ENCODE measurements around the gene TTYH2.

TTYH2 gene

GRCh38 chr17:74172700-74173099 lies 40.7 kb upstream of the TTYH2 start:
- Histone ChIP-seq H3K9me3 (no peaks in the 10 kb centered on the region), H3K27ac (no peak overlapping the region), H3K36me3 (no peaks in the 10 kb centered on the region), H3K4me1 (no peaks in the 10 kb centered on the region), H3K4me3 (no peak overlapping the region), H3K27me3 (peaks cover 0 to 34% of the 10 kb centered on the region in 2 donors)
- no peak for DNase-seq
- intact Hi-C loops (cut with DNase I; ENCODE audit: low total_unique reads): no loop called here
- no peak for TF ChIP-seq CTCF (IDR thresholded peaks at IDR 0.05)

GRCh38 chr17:74176546-74177001 lies 36.8 kb upstream of the TTYH2 start:
- peak in 1 of 2 donors; percentile 49 for DNase-seq
- no peak overlapping the region for H3K4me3 ChIP-seq

GRCh38 chr17:74177018-74177450 lies 36.3 kb upstream of the TTYH2 start:
- Histone ChIP-seq H3K36me3 (no peaks in the 10 kb centered on the region), H3K4me1 (no peaks in the 10 kb centered on the region), H3K27ac (no peak overlapping the region), H3K4me3 (no peak overlapping the region), H3K27me3 (peaks cover 0 to 58% of the 10 kb centered on the region in 2 donors), H3K9me3 (no peaks in the 10 kb centered on the region)
- no peak for DNase-seq
- TF ChIP-seq CTCF (IDR thresholded peaks at IDR 0.05): no peak
- intact Hi-C loops (cut with DNase I; ENCODE audit: low total_unique reads): loop anchor here (5.0 kb wide), 1 partner anchor 745 kb away; no protein-coding TSS in a partner anchor

More at GRCh38 chr17:74176546-74177001, 36.8 kb upstream of the TTYH2 start:
- intact Hi-C loops (cut with DNase I; ENCODE audit: low total_unique reads): loop anchor here (5.0 kb wide), 1 partner anchor 744 kb away; no protein-coding TSS in a partner anchor
- Histone ChIP-seq H3K27me3 (peaks cover 0 to 54% of the 10 kb centered on the region in 2 donors), H3K27ac (no peak overlapping the region), H3K9me3 (no peaks in the 10 kb centered on the region), H3K4me1 (no peaks in the 10 kb centered on the region), H3K36me3 (no peaks in the 10 kb centered on the region)
- TF ChIP-seq CTCF (IDR thresholded peaks at IDR 0.05): peak; percentile 69 to 70

GRCh38 chr17:74179576-74179975 lies 33.8 kb upstream of the TTYH2 start:
- H3K27me3 ChIP-seq: peaks cover 0 to 62% of the 10 kb centered on the region in 2 donors
- TF ChIP-seq CTCF (IDR thresholded peaks at IDR 0.05): no peak
- H3K4me3 ChIP-seq: no peak overlapping the region
- H3K9me3 ChIP-seq: no peaks in the 10 kb centered on the region
- intact Hi-C loops (cut with DNase I; ENCODE audit: low total_unique reads): loop anchor here (5.0 kb wide), 1 partner anchor 747 kb away; no protein-coding TSS in a partner anchor
- no peaks in the 10 kb centered on the region for H3K4me1 ChIP-seq
- H3K36me3 ChIP-seq: no peaks in the 10 kb centered on the region
- no peak overlapping the region for H3K27ac ChIP-seq
- no peak for DNase-seq

GRCh38 chr17:74180336-74180735 lies 33.0 kb upstream of the TTYH2 start:
- no peak for DNase-seq
- Histone ChIP-seq H3K4me3 (no peak overlapping the region), H3K9me3 (no peaks in the 10 kb centered on the region), H3K27ac (no peak overlapping the region), H3K4me1 (no peaks in the 10 kb centered on the region), H3K36me3 (no peaks in the 10 kb centered on the region), H3K27me3 (peaks cover 0 to 57% of the 10 kb centered on the region in 2 donors)
- TF ChIP-seq CTCF (IDR thresholded peaks at IDR 0.05): no peak
- intact Hi-C loops (cut with DNase I; ENCODE audit: low total_unique reads): no loop called here

GRCh38 chr17:74181341-74181740 lies 32.0 kb upstream of the TTYH2 start:
- H3K36me3 ChIP-seq: no peaks in the 10 kb centered on the region
- no peak overlapping the region for H3K27ac ChIP-seq
- no peaks in the 10 kb centered on the region for H3K9me3 ChIP-seq
- TF ChIP-seq CTCF (IDR thresholded peaks at IDR 0.05): no peak
- H3K27me3 ChIP-seq: peaks cover 0 to 57% of the 10 kb centered on the region in 2 donors
- H3K4me3 ChIP-seq: no peak overlapping the region
- intact Hi-C loops (cut with DNase I; ENCODE audit: low total_unique reads): no loop called here
- DNase-seq: no peak
- no peaks in the 10 kb centered on the region for H3K4me1 ChIP-seq
